ENCODE data around the gene PPP1R9A.

PPP1R9A gene

GRCh38 chr7:95312561-95312960 is 405.2 kb downstream of the PPP1R9A start:
- no peak for DNase-seq (ENCODE audit: low read depth in 4 of 4, low spot score in 1 of 4)

GRCh38 chr7:95316588-95316987 is 409.2 kb downstream of the PPP1R9A start:
- DNase-seq (ENCODE audit: low read depth in 4 of 4, low spot score in 1 of 4), result no peak

- DNase-seq (ENCODE audit: low read depth in 4 of 4, low spot score in 1 of 4), result no peak
Measured at GRCh38 chr7:95317546-95317945, 410.2 kb downstream of the PPP1R9A start.

GRCh38 chr7:95317966-95318365 is 410.6 kb downstream of the PPP1R9A start:
- no peak for DNase-seq (ENCODE audit: low read depth in 4 of 4, low spot score in 1 of 4)

- DNase-seq (ENCODE audit: low read depth in 4 of 4, low spot score in 1 of 4), result no peak
Measured at GRCh38 chr7:95318501-95319100, 411.2 kb downstream of the PPP1R9A start.

GRCh38 chr7:95319570-95319969 is 412.2 kb downstream of the PPP1R9A start:
- DNase-seq (ENCODE audit: low read depth in 4 of 4, low spot score in 1 of 4), result no peak

GRCh38 chr7:95320651-95321050 is 413.3 kb downstream of the PPP1R9A start:
- DNase-seq (ENCODE audit: low read depth in 4 of 4, low spot score in 1 of 4), result no peak

- DNase-seq (ENCODE audit: low read depth in 4 of 4, low spot score in 1 of 4), result no peak
Measured at GRCh38 chr7:95321720-95322119, 414.3 kb downstream of the PPP1R9A start.

- DNase-seq (ENCODE audit: low read depth in 4 of 4, low spot score in 1 of 4), result no peak
Measured at GRCh38 chr7:95322396-95322795, 415.0 kb downstream of the PPP1R9A start.

GRCh38 chr7:95322854-95323253 is 415.5 kb downstream of the PPP1R9A start:
- DNase-seq (ENCODE audit: low read depth in 4 of 4, low spot score in 1 of 4), result no peak

- DNase-seq (ENCODE audit: low read depth in 4 of 4, low spot score in 1 of 4), result no peak
Measured at GRCh38 chr7:95323410-95324129, 416.2 kb downstream of the PPP1R9A start.

GRCh38 chr7:95324431-95324830 is 417.0 kb downstream of the PPP1R9A start, which contains the start of gene PON1:
PON1 (minus strand) TSS chr7:95324532; CDS start chr7:95324475, 57 bp downstream.
- DNase-seq (ENCODE audit: low read depth in 4 of 4, low spot score in 1 of 4), result no peak

GRCh38 chr7:95327356-95327755 is 420.0 kb downstream of the PPP1R9A start:
- DNase-seq (ENCODE audit: low read depth in 4 of 4, low spot score in 1 of 4), result no peak

- DNase-seq (ENCODE audit: low read depth in 4 of 4, low spot score in 1 of 4), result no peak
Measured at GRCh38 chr7:95330204-95330960, 423.0 kb downstream of the PPP1R9A start.

GRCh38 chr7:95330961-95331337 is 423.6 kb downstream of the PPP1R9A start:
- no peak for DNase-seq (ENCODE audit: low read depth in 4 of 4, low spot score in 1 of 4)

GRCh38 chr7:95334447-95334846 is 427.1 kb downstream of the PPP1R9A start:
- DNase-seq (ENCODE audit: low read depth in 4 of 4, low spot score in 1 of 4), result no peak

- no peak for DNase-seq (ENCODE audit: low read depth in 4 of 4, low spot score in 1 of 4)
Measured at GRCh38 chr7:95335093-95335492, 427.7 kb downstream of the PPP1R9A start.

GRCh38 chr7:95338832-95339231 is 431.4 kb downstream of the PPP1R9A start:
- DNase-seq (ENCODE audit: low read depth in 4 of 4, low spot score in 1 of 4), result no peak

- no peak for DNase-seq (ENCODE audit: low read depth in 4 of 4, low spot score in 1 of 4)
Measured at GRCh38 chr7:95340491-95340890, 433.1 kb downstream of the PPP1R9A start.

GRCh38 chr7:95342029-95342428 is 434.6 kb downstream of the PPP1R9A start:
- DNase-seq (ENCODE audit: low read depth in 4 of 4, low spot score in 1 of 4), result no peak

- DNase-seq (ENCODE audit: low read depth in 4 of 4, low spot score in 1 of 4), result no peak
Measured at GRCh38 chr7:95342642-95343307, 435.4 kb downstream of the PPP1R9A start.

Measured in stimulated activated CD4-positive, alpha-beta T cell treated with anti-CD3 and anti-CD28 coated beads, Interleukin-1b, Interleukin-23, amount 100 ng/mL, for 24 hours (primary cell).